Breast epithelium (tissue), 4 donors: ENCODE measurements around the gene MMP15. TPM values are rescaled to one million over a fixed set of nuclear protein-coding genes. Genes with fewer than 3 reads are reported as not detected.
"Not testable (repeated sequence)": the region's sequence is repeated elsewhere in the genome, so short reads cannot be mapped to it uniquely, and the experiment has no call there.

ENCODE experiments used
- DNase-seq, 2 donors: peaks; one replicate each; pipeline ENCODE4 v3.0.0-alpha.2; 2019; ENCODE audit warnings: low spot score in 2 of 2
- H3K27ac ChIP-seq, 2 donors: fragments of 200-600 bp; sonication (generic) in 1 of 2; one replicate each; pipeline ENCODE4 v1.5.1; 2016 to 2019; ENCODE audit warnings: mild to moderate bottlenecking in 1 of 2
- H3K27me3 ChIP-seq, 2 donors: fragments of 200-600 bp; sonication (generic) in 1 of 2; one replicate each; pipeline versions ENCODE4 v1.5.1 to v1.6.0; 2017 to 2019; ENCODE audit warnings: control low read depth in 1 of 2, mild to moderate bottlenecking in 1 of 2
- H3K36me3 ChIP-seq: fragments of 200-600 bp; one replicate; pipeline ENCODE4 v1.5.1; 2019
- H3K4me1 ChIP-seq, 2 donors: fragments of 200-600 bp; sonication (generic); one replicate each; pipeline ENCODE4 v1.5.1; 2016 to 2019; ENCODE audit warnings: control low read depth in 1 of 2
- H3K4me3 ChIP-seq, 3 donors: fragments of 200-600 bp; sonication (generic); 1 replicate in 2 of 3; 2 replicates in 1 of 3; pipeline ENCODE4 v1.5.1; 2016 to 2019; ENCODE audit warnings: mild to moderate bottlenecking in 3 of 3, moderate library complexity in 2 of 3
- H3K9me3 ChIP-seq, 2 donors: fragments of 200-600 bp; sonication (generic) in 1 of 2; one replicate each; pipeline ENCODE4 v1.5.1; 2016 to 2019; ENCODE audit warnings: control low read depth in 1 of 2
- POLR2A ChIP-seq: fragments of 450-650 bp; IDR thresholded peaks from one replicate; pipeline ENCODE4 v1.6.1; 2016; ENCODE audit warnings: antibody characterized with exemption, mild to moderate bottlenecking, moderate library complexity
- POLR2AphosphoS5 ChIP-seq, 3 donors: sonication (generic); formaldehyde crosslinking; IDR thresholded peaks; one replicate each; pipeline ENCODE4 v1.6.1; 2017; ENCODE audit warnings: antibody characterized with exemption in 3 of 3
- intact Hi-C: fragments of 100-400 bp; cut with DNase I; formaldehyde crosslinking; loops from one replicate; pipeline ENCODE4 v1.15.1; 2023; ENCODE audit warnings: low total_unique reads
- total RNA-seq, 3 donors: library from RNA; depleted of rRNA; stranded (reverse); fragments of >200 nt; gene quantifications; one replicate each; pipeline ENCODE4 v1.1.0, GENCODE V29; 2016
- TF ChIP-seq, protein P1 (sequence below), 3 donors: fragments of 450-650 bp; IDR thresholded peaks; one replicate each; pipeline ENCODE4 v1.5.1; 2016 to 2017; ENCODE audit warnings: antibody characterized with exemption in 3 of 3, mild to moderate bottlenecking in 3 of 3, moderate library complexity in 3 of 3

MMP15 gene
- total RNA-seq, 3 donors from 2014 or later = 4.6 to 5.3 (median 4.8) TPM

- no peaks in the 10 kb centered on the region for H3K36me3 ChIP-seq
- H3K4me1 ChIP-seq = no peaks in the 10 kb centered on the region
- intact Hi-C loops = no loop called here
- peaks cover 0 to 12% of the 10 kb centered on the region in 2 donors for H3K9me3 ChIP-seq
- H3K27me3 ChIP-seq = no peaks in the 10 kb centered on the region
- TF ChIP-seq, protein P1, sequence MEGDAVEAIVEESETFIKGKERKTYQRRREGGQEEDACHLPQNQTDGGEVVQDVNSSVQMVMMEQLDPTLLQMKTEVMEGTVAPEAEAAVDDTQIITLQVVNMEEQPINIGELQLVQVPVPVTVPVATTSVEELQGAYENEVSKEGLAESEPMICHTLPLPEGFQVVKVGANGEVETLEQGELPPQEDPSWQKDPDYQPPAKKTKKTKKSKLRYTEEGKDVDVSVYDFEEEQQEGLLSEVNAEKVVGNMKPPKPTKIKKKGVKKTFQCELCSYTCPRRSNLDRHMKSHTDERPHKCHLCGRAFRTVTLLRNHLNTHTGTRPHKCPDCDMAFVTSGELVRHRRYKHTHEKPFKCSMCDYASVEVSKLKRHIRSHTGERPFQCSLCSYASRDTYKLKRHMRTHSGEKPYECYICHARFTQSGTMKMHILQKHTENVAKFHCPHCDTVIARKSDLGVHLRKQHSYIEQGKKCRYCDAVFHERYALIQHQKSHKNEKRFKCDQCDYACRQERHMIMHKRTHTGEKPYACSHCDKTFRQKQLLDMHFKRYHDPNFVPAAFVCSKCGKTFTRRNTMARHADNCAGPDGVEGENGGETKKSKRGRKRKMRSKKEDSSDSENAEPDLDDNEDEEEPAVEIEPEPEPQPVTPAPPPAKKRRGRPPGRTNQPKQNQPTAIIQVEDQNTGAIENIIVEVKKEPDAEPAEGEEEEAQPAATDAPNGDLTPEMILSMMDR (IDR thresholded peaks at IDR 0.05) = no peak
- TF ChIP-seq POLR2A = no peak
- TF ChIP-seq POLR2AphosphoS5 (IDR thresholded peaks at IDR 0.05) = no peak
- no peak overlapping the region for H3K4me3 ChIP-seq
- DNase-seq = no peak
- no peak overlapping the region for H3K27ac ChIP-seq
Observed at GRCh38 chr16:58074657-58075056, 49.1 kb downstream of the MMP15 start.

GRCh38 chr16:58076514-58076913, 51.0 kb downstream of the MMP15 start:
- Histone ChIP-seq H3K9me3 (peaks cover 0 to 12% of the 10 kb centered on the region in 2 donors), H3K4me1 (no peaks in the 10 kb centered on the region), H3K36me3 (no peaks in the 10 kb centered on the region), H3K4me3 (no peak overlapping the region), H3K27ac (no peak overlapping the region), H3K27me3 (no peaks in the 10 kb centered on the region)
- TF ChIP-seq, protein P1 (IDR thresholded peaks at IDR 0.05) = no peak
- TF ChIP-seq POLR2A = no peak
- no peak for TF ChIP-seq POLR2AphosphoS5 (IDR thresholded peaks at IDR 0.05)
- no peak for DNase-seq
- intact Hi-C loops = no loop called here

- H3K4me3 ChIP-seq = no peak overlapping the region
Observed at GRCh38 chr16:58077796-58078195, 52.2 kb downstream of the MMP15 start.

GRCh38 chr16:58080657-58081056, 55.1 kb downstream of the MMP15 start:
- intact Hi-C loops, H3K27me3 ChIP-seq, H3K27ac ChIP-seq, H3K4me3 ChIP-seq, H3K36me3 ChIP-seq, H3K4me1 ChIP-seq, DNase-seq: not testable (repeated sequence)
- H3K9me3 ChIP-seq = peaks cover 0 to 12% of the 10 kb centered on the region in 2 donors

More at GRCh38 chr16:58077796-58078195, 52.2 kb downstream of the MMP15 start:
- Histone ChIP-seq H3K27me3 (no peaks in the 10 kb centered on the region), H3K9me3 (peaks cover 0 to 12% of the 10 kb centered on the region in 2 donors), H3K4me1 (no peaks in the 10 kb centered on the region), H3K36me3 (no peaks in the 10 kb centered on the region), H3K27ac (no peak overlapping the region)
- intact Hi-C loops = no loop called here
- DNase-seq = no peak
- no peak for TF ChIP-seq POLR2AphosphoS5 (IDR thresholded peaks at IDR 0.05)
- no peak for TF ChIP-seq POLR2A
- TF ChIP-seq, protein P1 (IDR thresholded peaks at IDR 0.05) = no peak

DNA sequence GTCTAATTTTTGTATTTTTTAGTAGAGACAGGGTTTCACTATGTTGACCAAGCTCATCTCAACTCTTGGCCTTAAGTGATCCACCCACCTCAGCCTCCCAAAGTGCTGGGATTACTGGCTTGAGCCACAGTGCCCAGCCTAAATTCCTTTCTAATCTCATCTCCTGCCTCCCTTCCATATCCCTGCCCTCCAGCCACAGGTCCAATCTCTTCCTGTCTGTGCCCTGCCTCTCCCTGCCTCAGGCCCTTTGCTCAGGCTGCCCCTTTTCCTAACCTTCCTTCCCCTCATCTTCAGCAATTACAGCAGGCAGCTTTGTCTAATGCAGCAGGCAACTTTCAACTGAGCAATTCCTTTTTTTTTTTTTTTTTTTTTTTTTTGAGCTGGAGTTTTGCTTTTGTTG, 56.8 kb downstream of the MMP15 start:
- no peak overlapping the region for H3K4me3 ChIP-seq
- DNase-seq = no peak
- H3K9me3 ChIP-seq = no peaks in the 10 kb centered on the region
- no peak for TF ChIP-seq POLR2A
- no peak for TF ChIP-seq POLR2AphosphoS5 (IDR thresholded peaks at IDR 0.05)
- TF ChIP-seq, protein P1 (IDR thresholded peaks at IDR 0.05) = no peak
- intact Hi-C loops = no loop called here
- H3K4me1 ChIP-seq = no peaks in the 10 kb centered on the region
- no peaks in the 10 kb centered on the region for H3K27me3 ChIP-seq
- no peak overlapping the region for H3K27ac ChIP-seq
- H3K36me3 ChIP-seq = no peaks in the 10 kb centered on the region

DNA sequence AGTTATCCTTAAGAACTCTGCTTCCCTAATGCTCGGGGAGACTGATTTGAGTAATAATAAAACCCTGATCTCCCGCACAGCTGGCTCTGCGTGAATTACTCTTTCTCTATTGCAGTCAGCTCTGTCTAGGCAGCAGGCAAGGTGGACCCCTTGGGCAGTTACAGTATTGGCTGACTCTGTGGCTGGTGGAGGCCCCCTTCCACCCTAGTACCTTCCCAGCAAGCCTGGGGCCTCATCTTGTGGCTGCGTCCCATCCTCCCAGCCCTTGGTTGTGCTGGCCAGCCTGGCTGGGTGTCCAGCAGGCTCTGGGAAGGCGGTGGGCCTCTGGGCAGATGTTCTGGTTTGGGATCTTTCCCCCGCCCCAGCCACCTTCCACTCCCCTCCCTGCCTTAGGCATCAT, 59.1 kb downstream of the MMP15 start:
- intact Hi-C loops = no loop called here
- Histone ChIP-seq H3K27ac (no peak overlapping the region), H3K36me3 (no peaks in the 10 kb centered on the region), H3K9me3 (no peaks in the 10 kb centered on the region), H3K27me3 (no peaks in the 10 kb centered on the region), H3K4me1 (no peaks in the 10 kb centered on the region), H3K4me3 (no peak overlapping the region)
- TF ChIP-seq POLR2A (no peak), POLR2AphosphoS5 (IDR thresholded peaks at IDR 0.05) (no peak)
- TF ChIP-seq, protein P1 (IDR thresholded peaks at IDR 0.05) = no peak
- no peak for DNase-seq
